Measurements from ENCODE around the gene LY6G6C. TPM values are rescaled to one million over a fixed set of nuclear protein-coding genes. Genes with fewer than 3 reads are reported as not detected.

The LY6G6C gene
- total RNA-seq, 2 experiments from 2014 or later, result not detected

DNA sequence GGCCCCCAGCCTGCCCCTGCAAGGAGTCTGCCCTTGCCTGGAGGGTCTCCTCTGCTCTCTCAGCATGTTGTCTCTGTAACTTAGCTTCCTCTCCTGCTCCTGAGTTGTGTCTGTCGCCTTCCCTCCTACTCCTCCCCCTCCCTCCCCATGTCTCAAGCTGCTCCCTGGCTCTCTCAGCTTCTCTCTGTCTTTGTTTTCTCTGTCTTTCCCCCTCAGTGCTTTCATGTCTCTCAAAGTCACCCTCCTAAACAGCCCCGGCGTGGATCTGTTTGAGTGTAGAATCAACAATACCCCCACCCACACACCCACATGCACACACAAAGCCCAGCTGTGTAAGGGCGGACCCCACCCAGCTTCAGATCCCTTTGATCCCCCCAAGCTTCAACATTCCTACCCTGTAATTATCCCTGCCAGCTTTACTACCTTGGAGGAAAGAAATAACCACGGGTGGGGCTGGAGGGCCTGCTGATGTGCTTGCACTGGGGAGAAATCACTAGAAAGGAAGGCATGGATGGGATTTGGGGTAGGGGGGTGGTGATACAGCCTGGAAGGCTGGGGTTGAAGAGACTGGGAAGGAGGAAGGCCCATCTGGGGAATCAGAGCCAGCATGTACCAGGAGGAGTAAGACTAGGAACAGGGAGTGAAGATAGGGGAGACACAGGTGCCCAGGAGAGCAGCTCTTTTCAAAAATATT lies 7.4 kb downstream of the LY6G6C start:
- CTCF ChIA-PET, result interaction anchor here (0.8 to 2.7 kb wide), 8 partner anchors 16 to 93 kb away, joined by 3 to 11 read pairs (median 4); partner anchors contain the start of genes CLIC1, DDAH2 and LSM2
- TF ChIP-seq CTCF (IDR thresholded peaks at IDR 0.05), result no peak
- no peaks in the 10 kb centered on the region for H3K27me3 Mint-ChIP-seq
- POLR2A ChIA-PET, result interaction anchor here (0.9 to 2.8 kb wide), 4 partner anchors 10 to 19 kb away, joined by 3 to 11 read pairs (median 4); partner anchors contain the start of genes ABHD16A and DDAH2
- H3K36me3 Mint-ChIP-seq (ENCODE audit: low read depth), result no peaks in the 10 kb centered on the region
- H3K4me3 Mint-ChIP-seq, result no peak overlapping the region
- H3K4me1 Mint-ChIP-seq (ENCODE audit: low read depth), result peaks cover 14% of the 10 kb centered on the region
- H3K27ac Mint-ChIP-seq, result no peak overlapping the region
- no peaks in the 10 kb centered on the region for H3K9me3 Mint-ChIP-seq
- ATAC-seq (no peak), DNase-seq (no peak)
- intact Hi-C loops (cut with micrococcal nuclease), result no loop called here

DNA sequence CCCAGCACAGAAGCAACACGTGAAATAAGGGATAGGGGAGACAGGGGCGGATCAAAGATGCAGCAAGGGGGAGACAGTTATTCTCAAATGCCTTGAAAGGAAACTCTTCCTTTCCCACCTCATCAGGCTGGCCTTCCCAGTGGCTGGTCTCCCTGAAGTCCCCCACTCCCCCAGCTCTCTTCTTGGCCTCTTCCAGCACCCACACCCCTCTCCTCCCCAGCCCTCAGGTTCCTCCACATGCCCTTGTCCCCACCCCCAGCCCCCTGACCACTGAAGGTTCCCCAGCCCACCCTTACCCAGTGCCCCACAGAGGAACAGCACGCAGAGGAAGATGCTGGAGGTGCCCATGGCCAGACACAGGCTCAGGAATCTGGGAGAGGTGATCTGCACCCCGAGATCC lies 8.1 kb downstream of the LY6G6C start:
- H3K4me3 Mint-ChIP-seq, result no peak overlapping the region
- CTCF ChIA-PET, result interaction anchor here (0.8 to 2.7 kb wide), 6 partner anchors 16 to 94 kb away, joined by 3 to 11 read pairs (median 4); partner anchors contain the start of genes CLIC1, DDAH2 and LSM2
- POLR2A ChIA-PET, result interaction anchor here (1.2 to 2.8 kb wide), 3 partner anchors 10 to 16 kb away, joined by 5 to 11 read pairs (median 5); partner anchors contain the start of genes ABHD16A and DDAH2

GRCh38 chr6:31712296-31712695 lies 9.2 kb downstream of the LY6G6C start:
- DNase-seq (no peak), ATAC-seq (peak; percentile 51)
- H3K9me3 Mint-ChIP-seq, result no peaks in the 10 kb centered on the region
- no peak for TF ChIP-seq CTCF (IDR thresholded peaks at IDR 0.05)
- no peaks in the 10 kb centered on the region for H3K27me3 Mint-ChIP-seq
- no peak overlapping the region for H3K27ac Mint-ChIP-seq
- peaks cover 14% of the 10 kb centered on the region for H3K4me1 Mint-ChIP-seq (ENCODE audit: low read depth)
- H3K36me3 Mint-ChIP-seq (ENCODE audit: low read depth), result no peaks in the 10 kb centered on the region
- ChIA-PET POLR2A (interaction anchor here (1.6 kb wide), 1 partner anchor 9 kb away, joined by 5 read pairs; the partner anchor contains the start of gene ABHD16A), CTCF (interaction anchor here (1.4 to 2.0 kb wide), 2 partner anchors 11 to 95 kb away, joined by 3 to 5 read pairs; partner anchors contain the start of genes LSM2 and MPIG6B)
- no peak overlapping the region for H3K4me3 Mint-ChIP-seq
- intact Hi-C loops (cut with micrococcal nuclease), result no loop called here

More for the DNA sequence above, 8.1 kb downstream of the LY6G6C start:
- ATAC-seq, result no peak
- Mint-ChIP-seq H3K27ac (no peak overlapping the region), H3K27me3 (no peaks in the 10 kb centered on the region), H3K36me3 (ENCODE audit: low read depth) (no peaks in the 10 kb centered on the region), H3K4me1 (ENCODE audit: low read depth) (peaks cover 14% of the 10 kb centered on the region), H3K9me3 (no peaks in the 10 kb centered on the region)
- intact Hi-C loops (cut with micrococcal nuclease), result no loop called here
- TF ChIP-seq CTCF (IDR thresholded peaks at IDR 0.05), result no peak
- DNase-seq, result no peak

DNA sequence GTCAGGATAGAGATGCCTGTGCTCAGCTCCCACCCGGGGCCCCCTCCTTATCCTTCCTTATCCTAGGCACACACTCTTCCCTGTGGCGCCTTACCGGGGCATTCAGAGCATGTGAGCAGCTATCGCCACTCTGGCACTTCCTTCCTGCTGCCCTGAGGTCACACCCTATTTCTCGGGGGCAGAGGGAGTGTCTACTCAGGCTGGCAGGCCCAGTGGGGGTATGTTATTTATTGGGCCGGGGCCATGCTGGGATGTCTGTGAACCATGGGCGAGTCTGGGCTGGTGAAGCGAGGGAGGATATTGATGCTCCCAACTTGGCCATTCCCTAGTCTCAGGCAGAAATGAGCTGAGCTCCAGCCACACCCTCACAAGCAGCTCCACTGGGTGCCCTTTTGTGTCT lies 10.3 kb downstream of the LY6G6C start:
- Mint-ChIP-seq H3K4me3 (no peak overlapping the region), H3K27me3 (no peaks in the 10 kb centered on the region), H3K9me3 (no peaks in the 10 kb centered on the region), H3K36me3 (ENCODE audit: low read depth) (no peaks in the 10 kb centered on the region), H3K27ac (no peak overlapping the region), H3K4me1 (ENCODE audit: low read depth) (peaks cover 14% of the 10 kb centered on the region)
- ATAC-seq, result peak; percentile 39
- ChIA-PET POLR2A (interaction anchor here (0.6 kb wide), 1 partner anchor 20 kb away, joined by 3 read pairs; no protein-coding TSS in a partner anchor), CTCF (interaction anchor here (0.6 to 2.0 kb wide), 5 partner anchors 12 to 102 kb away, joined by 3 to 5 read pairs (median 3); partner anchors contain the start of gene MPIG6B)
- no peak for TF ChIP-seq CTCF (IDR thresholded peaks at IDR 0.05)
- intact Hi-C loops (cut with micrococcal nuclease), result no loop called here
- no peak for DNase-seq
